GM20000 (cell line): Measurements from ENCODE around the gene ZBTB2.

Source experiments
- DNase-seq: peaks from one replicate; pipeline ENCODE4 v3.0.0; 2012; ENCODE audit warnings: low spot score
- CTCF ChIP-seq: IDR thresholded peaks from 2 replicates; pipeline ENCODE4 v1.5.1; 2012; ENCODE audit warnings: mild to moderate bottlenecking, control low read depth; ENCODE audit errors: extremely low read depth, missing control alignments

ZBTB2 gene, protein sequence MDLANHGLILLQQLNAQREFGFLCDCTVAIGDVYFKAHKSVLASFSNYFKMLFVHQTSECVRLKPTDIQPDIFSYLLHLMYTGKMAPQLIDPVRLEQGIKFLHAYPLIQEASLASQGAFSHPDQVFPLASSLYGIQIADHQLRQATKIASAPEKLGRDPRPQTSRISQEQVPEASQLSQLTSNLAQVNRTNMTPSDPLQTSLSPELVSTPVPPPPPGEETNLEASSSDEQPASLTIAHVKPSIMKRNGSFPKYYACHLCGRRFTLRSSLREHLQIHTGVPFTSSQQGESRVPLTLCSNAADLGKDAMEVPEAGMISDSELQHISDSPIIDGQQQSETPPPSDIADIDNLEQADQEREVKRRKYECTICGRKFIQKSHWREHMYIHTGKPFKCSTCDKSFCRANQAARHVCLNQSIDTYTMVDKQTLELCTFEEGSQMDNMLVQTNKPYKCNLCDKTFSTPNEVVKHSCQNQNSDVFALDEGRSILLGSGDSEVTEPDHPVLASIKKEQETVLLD

DNA sequence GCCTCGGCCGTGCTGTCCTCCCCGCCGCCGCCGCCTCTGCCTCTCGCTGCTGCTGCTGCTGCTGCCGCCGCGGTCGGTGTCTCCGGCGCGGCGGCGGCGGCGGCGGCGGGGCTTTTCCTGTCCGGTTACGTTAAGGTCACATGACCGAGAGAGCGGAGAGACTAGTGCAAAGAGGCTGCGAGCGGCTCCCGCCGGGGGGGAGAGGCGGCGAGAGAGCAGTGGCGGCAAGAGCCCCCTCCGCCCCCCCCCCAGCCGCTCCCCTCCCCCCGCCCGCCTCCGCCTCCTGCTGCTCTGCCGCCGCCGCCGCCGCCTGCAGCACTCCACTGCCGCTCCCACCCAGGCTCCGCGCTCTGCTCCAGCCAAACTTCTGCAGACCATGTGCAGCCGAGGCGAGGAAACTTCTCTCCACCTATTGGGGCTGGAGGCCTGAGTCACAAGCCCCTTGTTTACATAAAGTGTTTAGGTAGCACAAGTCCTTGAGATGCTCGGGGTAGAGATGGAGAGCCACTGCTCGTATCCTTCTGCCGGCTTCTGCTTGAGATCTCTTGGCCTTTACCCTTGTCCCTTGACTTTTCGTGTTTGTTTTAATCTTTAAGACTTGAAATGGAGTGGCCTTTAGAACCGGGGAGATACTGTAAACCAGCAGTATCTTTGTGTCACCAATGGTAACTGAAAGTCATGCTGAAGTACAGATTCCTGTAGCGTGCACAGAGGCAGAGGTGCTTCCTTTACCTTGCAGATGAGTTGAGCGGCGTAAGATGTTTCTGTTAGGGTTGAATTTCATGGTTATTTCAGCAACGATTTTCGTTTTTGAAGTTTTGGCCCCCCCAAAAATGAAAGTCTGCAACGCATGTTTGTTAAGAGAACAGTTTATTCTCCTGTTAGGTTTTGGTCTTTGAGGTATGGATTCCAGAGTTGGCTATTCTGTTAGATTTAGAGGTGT is at the start of gene ZBTB2:
Gene ZBTB2, minus strand, starts transcription at position 89 of the 943 bp plus-strand sequence. CDS start 17,922 bp downstream, outside the sequence.
- TF ChIP-seq CTCF, result no peak

DNA sequence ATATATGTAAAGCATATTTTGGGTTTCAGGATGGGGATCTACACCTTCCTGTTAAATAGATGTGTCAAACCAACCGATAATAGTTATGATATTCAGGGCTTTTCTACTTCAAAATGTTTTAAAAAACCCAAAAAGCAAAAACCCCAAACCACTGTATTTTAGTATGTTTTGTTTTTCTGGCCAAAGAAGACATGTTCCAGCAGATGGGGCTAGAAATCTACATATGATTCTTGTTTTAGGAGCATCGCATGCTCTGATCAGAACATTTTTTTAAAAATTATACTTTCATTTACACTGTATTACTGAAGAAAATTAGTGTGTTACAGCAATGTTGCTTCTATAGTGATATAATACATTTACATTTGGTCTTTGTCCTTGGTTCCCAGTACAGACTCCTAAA is 49.6 kb upstream of the ZBTB2 start:
- no peak for DNase-seq
- peak; percentile 12 for TF ChIP-seq CTCF

More for the DNA sequence above, at the start of gene ZBTB2:
- DNase-seq, result peak; percentile 79

DNA sequence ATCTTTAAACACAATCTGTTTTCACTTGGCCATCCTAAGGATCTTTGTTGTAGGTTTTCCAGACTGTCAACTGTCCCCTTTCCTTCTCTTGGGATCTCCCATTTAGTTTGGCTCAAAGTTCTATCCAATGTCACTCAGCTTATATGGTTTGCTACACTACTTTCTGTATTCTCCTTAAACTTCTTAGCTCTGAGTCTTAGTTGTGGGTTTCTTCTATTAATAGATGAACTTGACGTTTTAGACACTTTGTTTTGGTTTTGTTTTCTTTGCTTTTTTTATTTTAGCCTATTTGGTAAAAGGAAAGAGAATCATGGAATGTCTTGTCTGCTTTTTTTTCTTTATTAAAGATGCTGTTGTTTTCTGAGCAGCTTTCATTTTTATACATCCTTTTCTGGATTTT is 49.1 kb upstream of the ZBTB2 start:
- no peak for TF ChIP-seq CTCF
- DNase-seq, result peak; percentile 45

GRCh38 chr6:151437401-151437800 is 46.0 kb upstream of the ZBTB2 start:
- DNase-seq, result no peak

DNA sequence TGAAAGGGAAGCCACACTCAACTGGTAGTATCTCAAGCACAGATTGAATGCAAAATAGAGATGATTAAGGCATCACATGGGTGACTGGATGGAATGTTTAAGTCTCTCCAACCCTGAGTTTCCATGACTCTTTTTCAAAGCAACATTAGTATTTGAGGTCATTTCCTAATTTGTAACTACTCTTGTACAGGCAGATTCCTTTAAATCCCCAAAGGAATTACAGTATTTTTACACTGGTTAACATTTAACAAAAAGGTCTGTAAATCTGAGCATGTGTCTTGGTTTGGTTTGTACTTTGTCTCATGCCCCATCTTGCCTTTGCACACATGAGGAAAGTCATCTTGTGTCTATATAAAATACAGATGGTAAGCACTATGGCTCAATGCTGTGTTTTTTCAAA is 45.4 kb upstream of the ZBTB2 start:
- no peak for DNase-seq
- no peak for TF ChIP-seq CTCF

More at GRCh38 chr6:151437401-151437800, 46.0 kb upstream of the ZBTB2 start:
- no peak for TF ChIP-seq CTCF

GRCh38 chr6:151436300-151436699 is 44.9 kb upstream of the ZBTB2 start:
- no peak for TF ChIP-seq CTCF
- DNase-seq, result no peak

DNA sequence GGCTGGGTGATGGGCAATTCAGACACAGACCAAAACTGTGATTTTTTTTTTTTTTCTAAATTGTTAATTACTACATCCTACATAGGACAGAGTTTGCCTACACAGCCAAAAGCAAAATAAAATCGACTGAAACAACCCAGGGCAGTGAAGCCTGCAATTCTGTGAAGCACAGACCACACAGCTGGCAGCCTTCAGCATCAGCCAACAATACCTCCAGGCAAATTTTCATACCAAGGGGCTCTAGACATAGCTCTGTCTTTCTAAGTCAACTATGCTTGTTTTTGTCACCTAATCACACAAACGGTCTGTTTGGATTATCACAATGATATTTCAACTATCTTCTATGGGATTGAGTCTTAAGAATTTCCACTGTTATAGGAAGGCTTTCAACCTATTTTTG is 43.0 kb upstream of the ZBTB2 start:
- no peak for DNase-seq
- no peak for TF ChIP-seq CTCF
